Middle frontal gyrus (tissue), 1 donor: ENCODE results near the gene ADAM12.

Source experiments
- DNase-seq: peaks from one replicate; pipeline ENCODE4 v3.0.0-alpha.2; 2015; ENCODE audit warnings: low spot score; ENCODE audit errors: extremely low spot score

Gene ADAM12

DNA sequence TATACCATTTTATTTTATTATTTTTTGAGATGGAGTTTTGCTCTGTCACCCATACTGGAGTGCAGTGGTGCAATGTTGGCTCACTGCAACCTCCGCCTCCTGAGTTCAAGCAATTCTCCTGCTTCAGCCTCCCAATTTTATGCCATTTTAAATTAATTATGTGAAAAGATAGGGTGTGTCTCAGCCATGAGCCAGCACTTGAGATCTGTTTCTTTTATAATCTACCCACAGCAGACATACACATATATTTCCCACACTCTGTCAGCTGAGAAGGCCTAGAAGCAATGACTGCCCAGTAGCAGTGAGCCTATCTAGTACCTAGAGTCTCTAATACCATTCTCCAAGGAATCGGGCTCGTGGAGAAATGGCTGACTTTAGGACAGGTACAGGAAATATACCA is 70.5 kb downstream of the ADAM12 start:
- no peak for DNase-seq

DNA sequence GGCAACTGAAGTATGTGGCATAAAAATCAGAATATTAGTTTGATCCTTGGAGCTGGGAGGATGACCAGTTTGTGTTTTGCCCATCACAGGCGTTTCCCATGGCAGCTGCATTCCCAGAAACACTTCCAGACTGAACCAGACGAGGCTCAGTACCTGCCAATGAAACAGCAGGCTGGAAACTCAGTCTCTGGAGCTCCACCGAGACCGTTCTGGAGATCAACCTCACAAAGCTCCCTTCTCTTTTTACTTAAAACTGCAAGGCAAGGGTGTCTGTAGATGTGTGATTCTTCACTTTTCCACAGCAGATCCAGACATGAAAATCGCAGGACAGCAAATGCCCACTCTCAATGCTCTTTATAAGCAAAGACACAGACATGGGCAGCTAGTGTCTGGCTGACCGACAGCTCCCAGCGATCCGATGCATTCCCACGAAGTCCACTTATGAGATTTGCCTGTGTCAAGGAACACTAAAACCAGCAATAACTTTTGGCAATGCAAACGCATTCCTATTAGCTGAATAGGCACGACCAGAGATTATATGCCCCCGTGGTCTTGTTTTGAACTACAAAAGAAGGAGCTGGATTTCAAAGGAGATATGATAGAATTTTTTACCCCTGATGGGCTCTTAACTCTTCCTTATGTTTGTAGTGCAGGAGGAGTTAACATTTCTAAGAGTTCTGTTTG is 72.6 kb downstream of the ADAM12 start:
- DNase-seq: no peak

DNA sequence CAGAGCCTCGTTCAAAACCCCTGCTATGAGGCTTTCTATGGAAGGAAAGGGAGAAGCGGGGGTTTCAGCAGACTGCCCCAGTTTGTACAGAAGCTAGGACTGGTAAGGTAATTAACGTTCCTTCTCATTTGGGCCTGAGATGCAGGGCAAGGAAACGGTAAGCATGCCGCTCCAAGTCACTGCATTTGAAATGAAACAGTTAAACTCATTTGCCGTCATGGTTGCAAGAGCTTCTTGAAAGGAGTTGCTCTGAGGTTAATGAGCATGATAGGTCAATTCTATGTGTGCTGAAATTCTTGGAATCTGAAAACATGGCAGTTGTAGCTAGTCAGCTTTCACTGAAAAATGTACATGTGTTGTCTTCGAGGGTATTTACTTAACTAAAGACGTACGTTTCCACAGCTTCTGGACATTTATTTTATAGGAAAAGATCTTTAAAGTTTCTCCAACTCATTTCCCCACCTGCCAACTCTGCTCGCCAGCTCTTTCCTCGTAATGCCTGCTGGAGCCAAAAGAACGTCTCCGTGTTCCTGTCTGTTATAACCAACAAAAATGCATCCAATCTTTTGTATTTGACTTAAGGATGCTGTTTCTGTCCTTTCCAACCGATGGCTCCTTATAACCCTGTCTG is 73.3 kb downstream of the ADAM12 start:
- DNase-seq: no peak

DNA sequence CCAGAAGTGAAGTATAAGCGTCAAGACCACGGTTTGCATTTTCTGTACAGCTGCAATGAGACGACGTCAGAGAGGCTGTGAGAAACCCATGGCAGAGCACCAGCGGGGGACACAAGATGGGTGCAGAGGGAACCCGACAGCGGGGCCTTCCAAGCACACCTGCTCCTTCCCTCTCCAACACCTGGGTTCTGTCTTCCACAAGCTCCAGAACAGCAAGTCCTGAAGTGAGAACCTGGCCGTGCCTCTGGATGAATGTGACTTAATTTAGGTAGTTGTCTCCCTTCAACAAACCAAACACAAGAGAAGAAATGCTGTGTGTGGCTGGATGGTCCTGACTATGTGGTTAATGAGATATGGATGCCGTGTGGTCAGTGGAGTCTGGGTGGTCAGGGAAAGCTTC is 76.1 kb downstream of the ADAM12 start:
- DNase-seq: no peak

DNA sequence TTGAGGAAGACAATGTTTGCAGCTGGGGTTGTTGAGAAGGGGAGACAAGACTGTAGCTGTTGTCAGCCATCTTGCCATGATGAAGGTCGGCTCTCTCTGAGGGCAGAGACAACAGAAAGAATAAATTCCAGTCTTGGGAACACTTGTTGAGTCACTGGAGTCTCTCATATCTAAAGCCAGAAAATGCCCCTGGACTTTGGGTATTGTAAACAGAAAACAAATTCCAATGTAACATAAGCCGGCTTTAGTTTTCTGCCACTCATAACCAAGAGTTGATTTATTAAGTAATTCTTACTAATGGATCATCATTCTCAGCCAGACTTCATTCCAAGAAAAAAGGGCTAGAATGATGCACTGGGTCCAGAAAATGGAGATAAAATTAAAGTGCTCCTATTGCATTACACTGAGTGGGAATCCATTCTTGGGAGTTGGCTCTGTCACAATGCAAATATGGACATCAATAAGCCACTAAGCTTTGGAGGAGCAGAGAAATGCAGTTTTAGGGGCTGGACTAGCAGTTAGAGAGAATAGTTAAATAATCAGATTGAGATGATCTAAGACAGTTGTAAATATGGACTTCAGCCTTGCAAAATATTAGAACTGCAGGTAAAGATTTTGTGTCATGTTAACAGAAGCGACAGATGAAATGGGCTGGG is 78.9 kb downstream of the ADAM12 start:
- DNase-seq: no peak

DNA sequence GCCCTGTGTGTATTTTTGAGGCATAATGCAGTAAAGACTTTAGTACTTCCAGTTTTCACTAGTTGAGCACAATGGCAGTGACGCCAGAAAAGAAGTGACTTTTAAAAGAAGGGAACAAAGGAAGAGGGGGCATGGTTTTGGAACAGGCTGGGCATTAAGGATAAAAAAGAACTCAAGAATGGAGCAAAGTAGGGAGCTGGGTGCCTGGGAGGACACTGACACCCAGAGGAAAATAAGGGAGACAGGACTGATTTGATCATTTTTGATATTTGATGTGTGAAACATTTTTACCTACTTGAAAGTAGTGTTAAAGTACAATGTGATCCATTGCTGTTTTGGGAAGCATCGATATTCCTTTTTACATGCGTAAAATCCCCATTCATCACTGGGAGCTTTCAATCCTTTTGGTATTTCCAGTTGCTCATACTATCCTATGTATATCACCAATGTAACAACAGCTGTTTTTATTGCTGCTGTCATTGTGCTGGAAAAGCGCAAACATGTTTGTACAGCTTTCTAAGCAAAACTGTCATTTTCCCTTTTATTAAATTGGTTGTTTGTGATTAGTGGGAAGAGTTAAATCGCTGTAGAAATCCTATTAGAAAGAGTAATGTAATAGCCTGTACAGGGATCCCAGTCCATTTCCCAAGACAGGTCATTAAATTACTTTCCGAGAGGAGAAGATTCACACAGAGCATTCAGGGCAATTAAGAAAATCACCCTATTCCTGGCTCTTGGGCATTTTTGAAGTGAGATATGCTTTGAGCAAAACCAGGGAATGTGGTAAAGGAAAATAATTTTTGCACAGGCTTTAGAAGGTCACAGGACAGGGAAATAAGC is 85.2 kb downstream of the ADAM12 start:
- no peak for DNase-seq

DNA sequence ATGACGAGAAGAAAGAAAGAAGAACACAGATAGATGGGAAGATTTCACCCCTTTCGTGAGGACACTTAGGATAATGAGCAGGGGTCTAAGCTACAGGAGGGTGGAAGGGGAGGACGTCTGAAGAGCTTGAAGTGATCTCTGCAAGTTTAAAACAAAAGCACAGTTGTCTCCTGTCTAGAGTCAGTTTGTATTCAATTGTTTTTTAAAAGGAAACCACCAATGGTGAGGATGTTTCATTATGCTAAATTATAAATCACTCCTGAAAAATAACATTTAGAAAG is 85.9 kb downstream of the ADAM12 start:
- DNase-seq: no peak

DNA sequence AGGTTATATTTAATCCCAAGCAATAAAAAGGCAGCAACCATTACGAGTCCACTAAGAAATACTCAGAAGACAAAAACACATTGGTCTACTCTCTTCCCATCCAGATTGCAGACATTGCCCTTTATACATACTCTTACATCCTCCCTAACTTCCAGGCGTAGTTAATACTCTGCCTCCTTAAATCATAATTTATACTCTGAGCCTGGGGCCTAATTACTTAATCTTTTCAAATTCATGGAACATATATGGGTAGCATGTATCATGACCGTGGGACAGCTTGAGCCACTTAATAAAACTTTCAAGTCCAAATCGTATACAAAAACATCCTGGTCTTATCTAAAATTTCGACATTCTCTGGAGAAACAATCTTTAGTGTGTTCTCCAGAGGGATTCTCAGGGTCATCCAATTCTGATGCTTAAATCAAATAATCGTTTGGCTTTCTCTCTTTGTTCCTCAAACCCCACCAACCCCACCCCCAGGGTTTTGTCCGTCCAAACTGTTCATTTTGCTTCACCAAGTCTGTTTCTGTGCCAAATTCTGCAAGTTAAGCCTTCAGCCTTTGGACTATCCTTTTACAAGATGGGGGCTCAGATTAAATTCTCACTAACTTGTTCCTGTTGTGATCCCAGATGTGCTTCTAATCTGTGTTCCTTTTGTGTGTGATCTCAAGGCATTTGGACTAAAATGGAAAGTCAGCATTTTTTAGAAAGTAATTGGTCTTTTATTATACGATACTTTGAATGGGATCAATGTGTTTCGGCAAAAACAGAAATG is 86.4 kb downstream of the ADAM12 start:
- no peak for DNase-seq

DNA sequence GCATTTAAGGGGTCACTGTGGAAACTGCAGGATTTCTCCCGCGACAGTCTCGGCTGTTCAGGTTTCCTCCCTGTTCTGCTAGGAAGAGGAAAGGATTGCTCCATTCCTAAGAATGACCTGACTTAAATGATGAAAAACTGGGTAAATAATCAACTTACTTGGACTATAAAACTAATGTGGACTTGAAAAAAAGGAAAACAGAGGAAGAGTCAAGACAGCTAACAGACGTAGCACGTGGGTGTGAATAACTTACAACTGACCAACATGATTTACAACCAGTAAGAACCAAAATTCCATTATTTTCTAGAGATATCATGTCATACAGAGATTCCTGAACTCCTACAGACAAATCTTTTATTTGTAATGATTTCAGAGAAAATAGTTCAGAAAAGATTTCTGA is 93.8 kb downstream of the ADAM12 start:
- no peak for DNase-seq

DNA sequence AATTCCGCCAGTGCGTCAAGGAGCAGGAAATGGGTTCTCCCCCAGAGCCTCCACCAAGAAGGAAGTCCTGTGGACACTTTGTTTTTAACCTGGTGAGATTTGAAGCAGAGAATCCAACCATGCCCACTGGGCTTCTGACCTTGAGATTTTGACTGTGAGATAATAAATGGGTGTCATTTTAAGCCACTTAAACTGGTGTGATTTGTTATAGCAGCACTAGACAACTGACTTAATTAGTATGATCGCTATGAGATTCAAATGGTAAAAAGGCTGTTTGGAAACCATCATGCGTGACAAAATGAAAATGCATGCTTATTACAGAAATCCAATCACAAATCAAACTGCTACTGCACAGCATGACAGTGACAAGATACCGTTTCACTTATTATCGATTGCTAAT is 98.0 kb downstream of the ADAM12 start:
- no peak for DNase-seq

DNA sequence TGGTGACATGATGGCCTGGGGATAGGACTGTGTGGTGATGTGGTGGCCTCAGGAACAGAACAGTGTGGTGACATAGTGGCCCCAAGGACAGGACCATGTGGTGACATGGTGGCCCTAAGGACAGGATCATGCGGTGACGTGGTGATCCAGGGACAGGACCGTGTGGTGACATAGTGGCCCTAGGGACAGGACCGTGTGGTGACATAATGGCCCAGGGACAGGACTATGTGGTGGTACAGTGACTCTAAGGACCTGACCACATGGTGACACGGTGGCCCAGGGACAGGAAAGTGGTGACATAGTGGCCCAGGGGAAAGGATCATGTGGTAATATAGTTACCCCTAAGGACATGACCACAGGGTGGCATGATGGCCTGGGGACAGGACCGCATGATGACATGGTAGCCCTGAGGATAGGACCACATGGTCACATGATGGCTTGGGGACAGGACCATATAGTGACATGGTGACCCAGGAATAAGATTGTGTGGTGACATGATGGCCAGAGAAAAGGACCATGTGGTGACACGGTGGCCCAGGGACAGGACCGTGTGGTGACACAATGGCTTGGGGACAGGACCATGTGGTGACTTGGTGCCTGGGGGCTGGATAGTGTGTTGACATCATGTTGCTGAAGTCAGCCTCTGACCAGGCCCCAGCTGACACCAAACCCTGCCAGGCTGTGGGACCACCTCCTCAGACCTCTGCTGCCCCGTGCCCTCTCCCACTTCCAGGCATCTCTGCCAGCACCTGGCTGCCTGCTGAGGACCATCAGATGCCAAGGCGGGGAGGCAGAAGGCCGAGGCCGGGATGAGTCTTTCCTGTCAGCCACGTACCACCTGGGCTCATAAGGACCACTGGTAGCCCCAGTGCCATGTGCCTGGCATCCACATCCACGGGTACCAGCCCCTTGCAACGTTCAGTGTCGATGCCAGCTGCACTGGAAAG is 99.5 kb downstream of the ADAM12 start:
- no peak for DNase-seq

DNA sequence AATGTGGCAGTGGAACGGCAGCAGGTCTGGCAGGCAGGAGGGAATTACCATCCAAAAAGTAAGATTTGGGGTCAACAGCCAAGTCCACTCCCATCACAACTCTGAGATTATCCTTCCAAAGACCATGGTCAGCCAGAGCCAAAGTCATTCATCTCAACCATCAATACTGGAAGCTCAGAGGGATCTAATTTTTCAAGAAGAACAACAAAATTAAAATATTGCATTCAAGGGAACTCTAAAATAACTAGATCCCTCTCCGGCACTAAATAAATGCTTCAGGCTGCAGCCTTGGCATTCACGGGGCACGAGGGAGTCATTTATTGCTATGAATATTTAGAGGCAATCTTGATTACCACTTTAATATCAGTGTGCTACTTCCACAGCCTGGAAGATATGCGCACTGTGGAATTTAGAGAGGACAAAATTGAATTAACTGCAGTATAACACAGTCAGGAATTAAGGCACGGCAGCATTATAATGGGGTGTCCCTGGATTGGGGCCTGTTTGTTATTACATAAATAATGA is 102.0 kb downstream of the ADAM12 start:
- no peak for DNase-seq

DNA sequence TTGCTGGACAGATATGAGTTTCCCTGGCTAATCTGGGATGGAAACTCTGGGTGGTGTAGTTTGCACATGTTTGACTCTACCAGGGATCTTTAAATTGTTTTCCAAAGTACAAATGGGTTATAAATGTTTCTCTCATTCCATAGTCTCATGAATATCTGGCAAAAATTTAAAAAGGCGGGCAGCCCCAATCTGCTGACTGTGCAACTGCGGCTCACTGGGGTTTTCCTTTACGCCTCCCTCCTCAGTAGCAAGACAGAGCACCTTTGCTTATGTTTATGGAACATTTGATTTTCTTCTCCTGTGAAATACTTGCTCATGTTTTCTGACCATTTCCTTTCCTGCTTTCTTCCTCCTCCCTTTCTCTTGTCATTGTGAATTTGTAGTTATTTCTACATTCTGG is 105.0 kb downstream of the ADAM12 start:
- no peak for DNase-seq

DNA sequence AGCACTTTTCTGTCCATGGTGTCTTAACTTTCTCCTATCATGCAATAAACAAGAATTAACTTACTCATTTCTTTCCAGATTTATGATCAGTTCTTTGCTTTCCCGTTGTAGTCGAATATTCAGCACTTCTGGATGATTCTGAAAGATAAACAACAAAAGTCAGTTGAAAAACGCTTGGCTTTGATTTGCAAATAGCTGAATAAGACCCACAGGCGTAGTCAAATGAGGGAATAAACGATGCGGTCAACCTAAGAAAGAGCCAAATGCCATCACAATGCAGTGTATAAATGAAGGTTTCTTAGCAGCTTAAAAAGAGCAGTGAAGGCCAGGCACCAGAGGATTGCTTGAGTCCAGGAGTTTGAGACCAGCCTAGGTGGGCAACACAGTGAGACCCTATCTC is 109.4 kb downstream of the ADAM12 start:
- no peak for DNase-seq

DNA sequence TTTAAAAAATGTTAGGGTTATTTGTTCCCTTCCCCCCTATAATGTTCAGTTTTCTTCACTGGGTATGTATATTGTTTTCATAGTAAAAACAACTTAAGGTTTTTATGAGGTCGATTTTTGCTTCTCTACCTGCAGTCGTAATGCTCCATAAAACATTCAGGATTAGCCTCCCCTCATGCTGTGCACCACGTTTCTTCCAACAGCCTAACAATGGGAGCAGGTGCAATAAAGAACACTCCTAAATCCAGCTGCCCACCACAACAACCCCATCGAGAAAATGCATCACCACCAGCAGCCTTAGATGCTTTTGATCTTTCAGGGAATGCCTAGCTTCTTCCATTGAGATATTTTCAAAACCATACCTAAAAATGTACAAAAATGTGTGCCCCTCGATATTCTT is 111.1 kb downstream of the ADAM12 start:
- DNase-seq: no peak

DNA sequence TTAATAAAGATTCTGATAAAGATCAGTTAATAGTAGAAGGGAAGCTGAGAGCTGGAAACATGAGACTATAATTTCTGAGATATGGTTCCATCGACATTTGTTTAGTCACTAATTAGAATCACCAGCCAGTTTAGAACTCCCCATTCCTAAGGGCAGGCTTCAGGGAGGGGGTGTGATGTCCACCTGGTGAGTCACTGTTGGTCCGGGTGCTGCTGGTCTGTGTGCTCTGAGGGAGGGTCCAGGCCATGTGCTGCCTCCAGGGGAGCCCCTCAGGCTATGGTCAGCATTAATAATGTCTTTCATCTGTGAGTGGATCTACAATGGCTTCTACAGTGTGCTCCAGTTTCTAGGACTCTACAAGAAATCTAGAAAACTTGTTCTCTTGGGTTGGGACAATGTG is 115.8 kb downstream of the ADAM12 start:
- no peak for DNase-seq

DNA sequence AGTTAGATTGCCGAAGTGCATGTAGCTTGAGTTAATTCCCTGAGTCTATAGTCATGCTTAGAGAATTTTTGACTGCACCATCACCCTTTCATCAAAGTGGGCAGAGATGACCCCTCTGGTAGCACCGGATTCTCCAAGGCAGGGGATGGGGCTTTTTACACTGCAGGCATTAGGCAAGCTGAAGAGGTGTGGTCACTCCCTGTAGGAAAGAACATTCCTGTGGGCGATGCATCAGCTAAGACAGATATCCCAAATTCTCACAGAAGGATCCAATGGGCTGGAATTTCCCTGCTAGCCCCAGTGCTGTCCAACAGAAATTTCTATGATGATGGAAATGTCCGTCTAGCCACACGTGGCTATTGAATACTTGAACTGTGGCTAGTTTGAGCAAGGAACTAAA is 118.2 kb downstream of the ADAM12 start:
- no peak for DNase-seq

DNA sequence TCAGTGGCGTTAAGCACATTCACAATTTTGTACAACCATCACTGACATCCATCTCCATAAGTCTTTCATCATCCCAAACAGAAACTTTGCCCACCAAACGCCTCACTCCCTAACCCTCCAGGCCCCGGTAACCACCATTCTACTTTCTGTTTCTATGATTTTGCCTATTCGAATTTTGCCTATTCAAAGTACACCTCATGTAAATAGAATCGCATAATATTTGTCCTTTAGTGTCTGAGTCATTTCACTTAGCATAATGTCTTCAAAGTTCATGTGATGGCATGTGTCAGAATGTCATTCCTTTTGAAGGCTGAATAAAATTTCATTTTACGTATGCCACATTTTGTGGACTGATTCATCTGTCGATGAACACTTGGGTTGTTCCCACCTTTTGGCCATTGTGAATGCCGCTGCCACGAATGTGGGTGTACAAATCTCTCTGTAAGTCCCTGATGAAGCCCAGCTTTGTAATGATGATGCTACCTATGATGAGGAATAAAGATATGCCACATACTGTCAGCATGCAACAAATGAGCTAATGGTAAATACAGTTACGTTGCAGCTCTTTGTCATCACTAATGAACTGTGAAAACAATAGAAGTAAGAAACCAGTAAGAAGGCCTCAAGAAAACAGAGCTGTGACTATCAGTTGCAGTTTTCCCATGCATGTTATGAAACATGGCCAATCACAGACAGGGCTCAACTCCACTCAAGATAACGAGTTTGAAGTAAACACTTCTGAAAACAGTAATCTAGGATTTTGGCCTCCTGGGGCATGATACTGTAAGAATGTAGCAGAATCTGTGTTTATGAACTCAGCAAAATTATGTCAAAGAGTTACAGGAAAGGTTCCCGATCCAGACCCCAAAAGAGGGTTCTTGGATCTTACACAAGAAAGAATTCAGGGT is 120.0 kb downstream of the ADAM12 start:
- DNase-seq: no peak
